ENCODE results near the gene TTLL4. TPM values are rescaled to one million over a fixed set of nuclear protein-coding genes. Genes with fewer than 3 reads are reported as not detected.

Gene TTLL4
- polyA plus RNA-seq, 1 of the 3 experiments (the other 2 are of a cell fraction): 15.6 TPM

GRCh38 chr2:218785103-218785502 lies 74.5 kb downstream of the TTLL4 start:
- 43% methylated on average over 1 of the region's 1 CpG for WGBS (ENCODE audit: low lambda C conversion rate)
- TF ChIP-seq CTCF (IDR thresholded peaks at IDR 0.05): no peak
- no peak for TF ChIP-seq RCOR1 (IDR thresholded peaks at IDR 0.05; ENCODE audit: low read length)
- TF ChIP-seq MAX (IDR thresholded peaks at IDR 0.05; ENCODE audit: low read depth): no peak
- no peak for TF ChIP-seq FOSL2 (IDR thresholded peaks at IDR 0.05; ENCODE audit: borderline replicate concordance, low read depth)
- TF ChIP-seq CHD2 (IDR thresholded peaks at IDR 0.05; ENCODE audit: low read length, partially characterized antibody): no peak
- no peak for TF ChIP-seq PBX3 (IDR thresholded peaks at IDR 0.05)
- TF ChIP-seq RXRA (IDR thresholded peaks at IDR 0.05; ENCODE audit: borderline replicate concordance, low read depth): no peak
- TF ChIP-seq SMC3 (IDR thresholded peaks at IDR 0.05; ENCODE audit: low read depth, low read length): no peak
- no peak for TF ChIP-seq USF2 (IDR thresholded peaks at IDR 0.05; ENCODE audit: borderline replicate concordance, low read depth, low read length)
- TF ChIP-seq SIN3A (IDR thresholded peaks at IDR 0.05; ENCODE audit: borderline replicate concordance, low read depth, low read length): no peak
- TF ChIP-seq GABPA (IDR thresholded peaks at IDR 0.05; ENCODE audit: low read depth): no peak
- TF ChIP-seq FOXM1 (IDR thresholded peaks at IDR 0.05; ENCODE audit: low read depth): no peak
- TF ChIP-seq YY1 (IDR thresholded peaks at IDR 0.05; ENCODE audit: low read depth): no peak
- no peak for TF ChIP-seq FOXJ3 (CRISPR knock-in tag; IDR thresholded peaks at IDR 0.05)
- TF ChIP-seq IRF3 (IDR thresholded peaks at IDR 0.05; ENCODE audit: low read depth, low read length): no peak
- no peak for TF ChIP-seq RAD21 (IDR thresholded peaks at IDR 0.05; ENCODE audit: low read length)
- TF ChIP-seq POLR2AphosphoS5 (IDR thresholded peaks at IDR 0.05; ENCODE audit: low read depth, low read length): no peak
- TF ChIP-seq ELF1 (IDR thresholded peaks at IDR 0.05): no peak
- TF ChIP-seq EZH2phosphoT487 (IDR thresholded peaks at IDR 0.05; ENCODE audit: borderline replicate concordance, low read depth): no peak
- ChIA-PET POLR2A (no interaction called here), CTCF (interaction anchor here (1.4 kb wide), 1 partner anchor 63 kb away, joined by 4 read pairs; no protein-coding TSS in a partner anchor)
- H3F3A ChIP-seq (replicated peaks; ENCODE audit: insufficient read depth): no peaks in the 10 kb centered on the region
- H3K27ac ChIP-seq (ENCODE audit: low read depth in 2 of 2, low read length in 1 of 2): no peak overlapping the region
- H3K4me1 ChIP-seq (ENCODE audit: control insufficient read depth in 1 of 2, insufficient read depth in 2 of 2, low read depth in 1 of 2, low read length in 1 of 2): no peaks in the 10 kb centered on the region; a peak in 1 of 4 replicates
- no peaks in the 10 kb centered on the region for H3K79me2 ChIP-seq (ENCODE audit: insufficient read depth)
- H3K36me3 ChIP-seq (replicated peaks in 1 of 2; ENCODE audit: control insufficient read depth in 1 of 2, insufficient read depth in 2 of 2, low read length in 1 of 2): no peaks in the 10 kb centered on the region
- no peak for DNase-seq
- no peaks in the 10 kb centered on the region for H3K27me3 ChIP-seq (ENCODE audit: insufficient read depth)
- H3K4me3 ChIP-seq (ENCODE audit: low read depth in 2 of 2, low read length in 1 of 2): no peak overlapping the region
- no peaks in the 10 kb centered on the region for H4K20me1 ChIP-seq (ENCODE audit: insufficient read depth)
- no peak overlapping the region for H2AFZ ChIP-seq (ENCODE audit: low read depth)
- no peaks in the 10 kb centered on the region for H3K9me3 ChIP-seq
- H3K9me2 ChIP-seq: no peaks in the 10 kb centered on the region
- no peak overlapping the region for H3K9ac ChIP-seq
- no peak overlapping the region for H3K4me2 ChIP-seq

Data from SK-N-SH (cell line).